ENCODE results near the gene DEDD2. TPM values are rescaled to one million over a fixed set of nuclear protein-coding genes. Genes with fewer than 3 reads are reported as not detected.

The DEDD2 gene
- total RNA-seq, 2 experiments from 2014 or later = 21.7 to 22.5 TPM

DNA sequence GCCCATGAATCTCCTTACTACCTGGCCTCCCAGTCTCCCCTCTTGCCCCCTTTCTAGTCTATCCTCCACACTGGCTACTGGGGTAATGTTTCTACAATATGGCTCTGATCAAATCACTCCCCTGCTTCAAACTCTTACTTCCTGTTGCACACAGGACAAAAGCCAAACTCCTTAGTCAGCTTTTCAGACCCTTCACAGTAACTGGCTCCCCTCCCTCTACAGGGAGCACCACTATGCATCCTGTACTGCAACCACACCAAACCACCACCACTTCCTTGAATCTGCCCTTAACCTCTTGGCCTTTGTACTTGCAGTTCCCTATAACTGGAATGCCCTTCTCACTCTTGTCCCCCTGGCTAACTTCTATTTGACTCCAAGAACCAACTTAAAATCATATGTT is 32.2 kb downstream of the DEDD2 start:
- TF ChIP-seq, protein P1, sequence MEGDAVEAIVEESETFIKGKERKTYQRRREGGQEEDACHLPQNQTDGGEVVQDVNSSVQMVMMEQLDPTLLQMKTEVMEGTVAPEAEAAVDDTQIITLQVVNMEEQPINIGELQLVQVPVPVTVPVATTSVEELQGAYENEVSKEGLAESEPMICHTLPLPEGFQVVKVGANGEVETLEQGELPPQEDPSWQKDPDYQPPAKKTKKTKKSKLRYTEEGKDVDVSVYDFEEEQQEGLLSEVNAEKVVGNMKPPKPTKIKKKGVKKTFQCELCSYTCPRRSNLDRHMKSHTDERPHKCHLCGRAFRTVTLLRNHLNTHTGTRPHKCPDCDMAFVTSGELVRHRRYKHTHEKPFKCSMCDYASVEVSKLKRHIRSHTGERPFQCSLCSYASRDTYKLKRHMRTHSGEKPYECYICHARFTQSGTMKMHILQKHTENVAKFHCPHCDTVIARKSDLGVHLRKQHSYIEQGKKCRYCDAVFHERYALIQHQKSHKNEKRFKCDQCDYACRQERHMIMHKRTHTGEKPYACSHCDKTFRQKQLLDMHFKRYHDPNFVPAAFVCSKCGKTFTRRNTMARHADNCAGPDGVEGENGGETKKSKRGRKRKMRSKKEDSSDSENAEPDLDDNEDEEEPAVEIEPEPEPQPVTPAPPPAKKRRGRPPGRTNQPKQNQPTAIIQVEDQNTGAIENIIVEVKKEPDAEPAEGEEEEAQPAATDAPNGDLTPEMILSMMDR (IDR thresholded peaks at IDR 0.05) = no peak
- no peak overlapping the region for H3K4me3 Mint-ChIP-seq
- no peaks in the 10 kb centered on the region for H3K27me3 Mint-ChIP-seq
- H3K36me3 Mint-ChIP-seq (ENCODE audit: low read depth) = no peaks in the 10 kb centered on the region
- H3K9me3 Mint-ChIP-seq = no peaks in the 10 kb centered on the region
- ChIA-PET POLR2A (interaction anchor here (0.9 to 1.4 kb wide), 3 partner anchors 10 to 16 kb away, joined by 3 read pairs; no protein-coding TSS in a partner anchor), CTCF (interaction anchor here (0.7 to 6.1 kb wide), 20 partner anchors 9 to 119 kb away, joined by 3 to 70 read pairs (median 5); partner anchors contain the start of genes DEDD2 and POU2F2)
- peak; percentile 42 for DNase-seq
- intact Hi-C loops (cut with micrococcal nuclease) = loop anchor here (2.0 kb wide), 1 partner anchor 52 kb away; the partner anchor contains the start of gene POU2F2
- peak; percentile 78 for ATAC-seq
- peak overlapping the region; percentile 14 for H3K27ac Mint-ChIP-seq
- peaks cover 21% of the 10 kb centered on the region for H3K4me1 Mint-ChIP-seq (ENCODE audit: low read depth)

DNA sequence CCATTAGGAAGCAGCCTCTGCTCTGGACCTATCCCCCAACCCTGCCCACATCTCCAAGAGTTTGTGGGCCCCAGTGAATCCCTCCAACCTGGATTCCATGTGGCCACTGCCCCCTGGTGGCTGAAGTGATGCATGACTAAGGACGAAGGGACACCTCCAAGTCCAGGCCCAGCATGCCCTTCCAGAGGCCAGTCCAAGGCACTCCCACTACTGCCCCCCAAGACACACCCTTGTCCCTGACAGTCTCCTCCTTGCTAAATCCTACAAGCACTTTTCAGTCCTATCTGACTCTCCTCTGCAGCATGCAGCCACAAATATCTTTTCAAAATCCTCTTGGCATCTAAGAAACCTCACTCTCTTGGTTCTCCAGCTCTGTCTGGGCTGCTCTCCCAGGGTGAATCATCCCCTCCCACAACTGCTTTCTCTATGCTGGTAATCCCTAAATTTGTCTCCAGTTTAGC is 33.0 kb downstream of the DEDD2 start:
- intact Hi-C loops (cut with micrococcal nuclease) = loop anchor here (1.0 to 2.0 kb wide), 2 partner anchors 52 to 76 kb away; partner anchors contain the start of gene POU2F2
- peak; percentile 85 for ATAC-seq
- Mint-ChIP-seq H3K4me1 (ENCODE audit: low read depth) (peaks cover 21% of the 10 kb centered on the region), H3K27ac (peak overlapping the region; percentile 36), H3K9me3 (no peaks in the 10 kb centered on the region), H3K4me3 (no peak overlapping the region), H3K27me3 (no peaks in the 10 kb centered on the region), H3K36me3 (ENCODE audit: low read depth) (no peaks in the 10 kb centered on the region)
- POLR2A ChIA-PET = interaction anchor here (1.4 kb wide), 1 partner anchor 17 kb away, joined by 3 read pairs; no protein-coding TSS in a partner anchor
- DNase-seq = peak; percentile 83
- TF ChIP-seq, protein P1 (IDR thresholded peaks at IDR 0.05) = peak; percentile 96
- CTCF ChIA-PET = interaction anchor here (0.7 to 6.1 kb wide), 25 partner anchors 8 to 119 kb away, joined by 3 to 70 read pairs (median 5); partner anchors contain the start of genes DEDD2 and POU2F2

DNA sequence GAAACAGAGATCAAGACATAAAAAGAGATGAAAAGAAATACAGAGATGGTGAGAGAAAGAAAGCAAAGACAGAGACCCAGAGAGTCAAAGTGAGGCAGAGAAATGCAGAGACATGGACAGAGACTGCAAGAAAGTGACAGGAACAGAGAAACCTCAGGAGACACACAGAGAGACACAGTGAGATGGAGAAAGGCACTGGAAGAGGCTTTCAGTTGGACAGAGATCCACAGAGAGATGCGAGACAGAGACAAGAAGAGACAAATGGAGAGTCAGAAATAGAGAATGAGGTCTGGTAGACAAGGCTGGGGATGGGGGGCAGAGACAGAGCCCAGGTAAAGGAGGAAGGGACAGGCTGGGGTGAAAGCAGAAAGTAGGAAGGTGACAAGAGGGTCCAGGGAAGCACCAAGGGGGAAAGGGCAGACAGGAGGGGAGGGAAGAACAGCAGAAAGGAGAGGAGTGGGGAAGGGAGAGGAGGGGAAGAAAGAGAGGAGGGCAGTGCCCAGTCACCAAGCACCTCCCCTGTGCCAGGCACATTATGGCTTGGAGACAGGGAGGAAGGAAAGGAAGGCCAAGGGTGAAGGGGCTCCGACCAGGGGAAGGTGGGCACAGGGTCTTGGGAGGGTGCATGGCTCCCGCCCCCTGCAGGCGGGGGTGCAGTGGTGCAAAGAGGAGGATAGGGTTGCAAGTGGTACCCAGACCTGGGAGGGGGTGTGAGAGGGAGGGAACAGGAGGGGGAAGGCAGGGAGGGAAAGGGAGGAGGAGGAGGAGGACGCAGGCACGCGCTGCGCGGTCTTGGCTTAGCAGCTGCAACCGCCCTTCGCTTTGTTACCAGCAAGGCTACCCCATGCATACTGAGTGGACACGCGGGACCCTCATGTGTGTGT is 38.4 kb downstream of the DEDD2 start:
- peak; percentile 34 for ATAC-seq
- TF ChIP-seq, protein P1 (IDR thresholded peaks at IDR 0.05) = peak; percentile 55
- no peak for DNase-seq
- ChIA-PET POLR2A (no interaction called here), CTCF (interaction anchor here (1.0 kb wide), 1 partner anchor 43 kb away, joined by 3 read pairs; no protein-coding TSS in a partner anchor)
- intact Hi-C loops (cut with micrococcal nuclease) = no loop called here
- no peaks in the 10 kb centered on the region for H3K36me3 Mint-ChIP-seq (ENCODE audit: low read depth)
- H3K9me3 Mint-ChIP-seq = no peaks in the 10 kb centered on the region
- H3K27ac Mint-ChIP-seq = no peak overlapping the region
- peaks cover 17% of the 10 kb centered on the region for H3K4me1 Mint-ChIP-seq (ENCODE audit: low read depth)
- H3K27me3 Mint-ChIP-seq = peaks cover 17% of the 10 kb centered on the region
- no peak overlapping the region for H3K4me3 Mint-ChIP-seq

DNA sequence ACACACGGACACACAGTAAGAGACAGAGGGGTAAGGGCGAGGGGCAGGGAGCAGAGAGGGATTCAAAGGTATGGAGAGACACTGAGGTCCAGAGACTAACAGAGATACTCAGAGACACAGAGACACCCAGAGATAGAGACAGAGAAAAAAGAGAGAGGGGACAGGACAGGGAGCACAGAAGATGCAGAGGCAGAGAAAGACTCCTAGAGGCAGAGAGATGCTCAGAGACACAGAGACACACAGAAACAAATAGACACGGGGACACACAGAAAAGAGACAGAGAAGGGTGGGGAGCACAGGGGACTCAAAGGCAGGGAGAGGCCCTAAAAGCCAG is 39.8 kb downstream of the DEDD2 start:
- TF ChIP-seq, protein P1 (IDR thresholded peaks at IDR 0.05) = no peak
- Mint-ChIP-seq H3K27me3 (peaks cover 17% of the 10 kb centered on the region), H3K4me3 (no peak overlapping the region), H3K27ac (no peak overlapping the region), H3K9me3 (no peaks in the 10 kb centered on the region), H3K36me3 (ENCODE audit: low read depth) (no peaks in the 10 kb centered on the region), H3K4me1 (ENCODE audit: low read depth) (peaks cover 12% of the 10 kb centered on the region)
- CTCF ChIA-PET = interaction anchor here (1.0 to 3.3 kb wide), 6 partner anchors 12 to 69 kb away, joined by 3 to 21 read pairs (median 4); no protein-coding TSS in a partner anchor
- POLR2A ChIA-PET = interaction anchor here (1.2 kb wide), 1 partner anchor 21 kb away, joined by 3 read pairs; no protein-coding TSS in a partner anchor
- intact Hi-C loops (cut with micrococcal nuclease) = no loop called here
- DNase-seq (no peak), ATAC-seq (no peak)

Data from activated CD8-positive, alpha-beta T cell treated with anti-CD3 and anti-CD28 coated beads for 36 hours (primary cell).